Natural killer cell treated with Interleukin-12 subunit alpha and Interleukin-12 subunit beta and Interleukin-15 and Interleukin-18, amount 100 ng/mL, for 72 hours (primary cell): ENCODE results near the gene CDH16. TPM values are rescaled to one million over a fixed set of nuclear protein-coding genes. Genes with fewer than 3 reads are reported as not detected.
"Not testable (repeated sequence)": the region's sequence is repeated elsewhere in the genome, so short reads cannot be mapped to it uniquely, and the experiment has no call there.

ENCODE experiments used
- ATAC-seq, 2 donors: fragments of 150-1000 bp; cut with Tn5 transposase in 1 of 2; sonication (Bioruptor Pico), chemical (Tn5 transposase) in 1 of 2; 2 replicates each; pipeline ENCODE4 v1.10.0; 2021
- DNase-seq: peaks from one replicate; pipeline ENCODE4 v3.0.0; 2022; ENCODE audit warnings: low spot score
- H3K27ac Mint-ChIP-seq, 2 donors: 1 replicate in 1 of 2; 2 replicates in 1 of 2; pipeline ENCODE4 v1.8.0; 2022; ENCODE audit warnings: mixed read lengths in 2 of 2, mild to moderate bottlenecking in 1 of 2, moderate library complexity in 1 of 2
- H3K27me3 Mint-ChIP-seq, 2 donors: 1 replicate in 1 of 2; 2 replicates in 1 of 2; pipeline ENCODE4 v1.8.0; 2022; ENCODE audit warnings: mixed read lengths in 2 of 2
- H3K36me3 Mint-ChIP-seq: one replicate; pipeline ENCODE4 v1.8.0; 2022; ENCODE audit warnings: mixed read lengths
- H3K4me1 Mint-ChIP-seq, 2 donors: 1 replicate in 1 of 2; 2 replicates in 1 of 2; pipeline ENCODE4 v1.8.0; 2022; ENCODE audit warnings: low read depth in 2 of 2, mixed read lengths in 2 of 2, mild to moderate bottlenecking in 1 of 2
- H3K4me3 Mint-ChIP-seq: one replicate; pipeline ENCODE4 v1.8.0; 2022; ENCODE audit warnings: mixed read lengths
- H3K9me3 Mint-ChIP-seq: 2 replicates; pipeline ENCODE4 v1.8.0; 2022; ENCODE audit warnings: mixed read lengths
- total RNA-seq, 2 donors: library from RNA; stranded (reverse); gene quantifications; one replicate each; pipeline ENCODE4 v1.2.3, GENCODE V29; 2022

CDH16 gene
- total RNA-seq: not detected

- no peak within 1 kb of the TSS for H3K27ac Mint-ChIP-seq
- no peak for DNase-seq
- ATAC-seq: no peak
- no peak within 1 kb of the TSS for H3K4me3 Mint-ChIP-seq
- H3K9me3 Mint-ChIP-seq: no peaks in the 10 kb centered on the region
- H3K36me3 Mint-ChIP-seq: no peaks in the 10 kb centered on the region
- H3K27me3 Mint-ChIP-seq: peaks cover 8 to 12% of the 10 kb centered on the region in 2 donors
- H3K4me1 Mint-ChIP-seq: peaks cover 0 to 8% of the 10 kb centered on the region in 2 donors
Observed at GRCh38 chr16:66918803-66919568, at the start of gene CDH16. Gene CDH16, minus strand, starts transcription at chr16:66918885. Its CDS starts 820 bp downstream, at chr16:66918065.

- Mint-ChIP-seq H3K4me3 (no peak overlapping the region), H3K27ac (no peak overlapping the region), H3K27me3 (peaks cover 6 to 9% of the 10 kb centered on the region in 2 donors), H3K36me3 (no peaks in the 10 kb centered on the region), H3K9me3 (no peaks in the 10 kb centered on the region), H3K4me1 (peaks cover 8 to 13% of the 10 kb centered on the region in 2 donors)
- no peak for DNase-seq
- no peak for ATAC-seq
Observed at GRCh38 chr16:66964049-66964448, 45.4 kb upstream of the CDH16 start.

GRCh38 chr16:66961914-66962313 is 43.2 kb upstream of the CDH16 start:
- H3K27me3 Mint-ChIP-seq: peaks cover 15 to 17% of the 10 kb centered on the region in 2 donors
- DNase-seq (no peak), ATAC-seq (no peak)
- no peaks in the 10 kb centered on the region for H3K9me3 Mint-ChIP-seq
- no peaks in the 10 kb centered on the region for H3K36me3 Mint-ChIP-seq
- H3K4me1 Mint-ChIP-seq: peaks cover 8 to 17% of the 10 kb centered on the region in 2 donors
- H3K27ac Mint-ChIP-seq: peak overlapping the region in 1 of 2 donors; percentile 34
- H3K4me3 Mint-ChIP-seq: no peak overlapping the region

GRCh38 chr16:66961065-66961744 is 42.5 kb upstream of the CDH16 start, which contains the start of gene CES3:
Gene CES3, plus strand, starts transcription at chr16:66961266. Its CDS starts 42 bp downstream, at chr16:66961308.
- Mint-ChIP-seq H3K27ac (peak within 1 kb of the TSS in 1 of 2 donors; percentile 34), H3K4me3 (no peak within 1 kb of the TSS), H3K4me1 (peaks cover 8 to 17% of the 10 kb centered on the region in 2 donors), H3K9me3 (no peaks in the 10 kb centered on the region), H3K36me3 (no peaks in the 10 kb centered on the region), H3K27me3 (peaks cover 16 to 17% of the 10 kb centered on the region in 2 donors)
- DNase-seq: no peak
- ATAC-seq: peak; percentile 69 to 82

- Mint-ChIP-seq H3K27ac (no peak overlapping the region), H3K27me3 (peaks cover 17 to 18% of the 10 kb centered on the region in 2 donors), H3K4me3 (no peak overlapping the region), H3K4me1 (peaks cover 8 to 17% of the 10 kb centered on the region in 2 donors), H3K9me3 (no peaks in the 10 kb centered on the region), H3K36me3 (no peaks in the 10 kb centered on the region)
- DNase-seq (no peak), ATAC-seq (no peak)
Observed at GRCh38 chr16:66960270-66960669, 41.6 kb upstream of the CDH16 start.

GRCh38 chr16:66959704-66960161 is 41.0 kb upstream of the CDH16 start:
- Mint-ChIP-seq H3K36me3 (no peaks in the 10 kb centered on the region), H3K27ac (peak overlapping the region in 1 of 2 donors; percentile 74), H3K4me1 (peaks cover 8 to 17% of the 10 kb centered on the region in 2 donors), H3K27me3 (peaks cover 16 to 17% of the 10 kb centered on the region in 2 donors), H3K9me3 (no peaks in the 10 kb centered on the region), H3K4me3 (no peak overlapping the region)
- ATAC-seq (no peak), DNase-seq (no peak)

- H3K27me3 Mint-ChIP-seq: peaks cover 16 to 19% of the 10 kb centered on the region in 2 donors
- peaks cover 8 to 19% of the 10 kb centered on the region in 2 donors for H3K4me1 Mint-ChIP-seq
- no peaks in the 10 kb centered on the region for H3K9me3 Mint-ChIP-seq
- no peak for DNase-seq
- H3K36me3 Mint-ChIP-seq: peaks cover under 1% of the 10 kb centered on the region
- no peak overlapping the region for H3K4me3 Mint-ChIP-seq
- peak overlapping the region in 1 of 2 donors; percentile 74 for H3K27ac Mint-ChIP-seq
- peak in 1 of 2 donors; percentile 46 for ATAC-seq
Observed at GRCh38 chr16:66958857-66959703, 40.4 kb upstream of the CDH16 start.

- H3K36me3 Mint-ChIP-seq: peaks cover 10% of the 10 kb centered on the region
- not testable (repeated sequence) for H3K4me3 Mint-ChIP-seq, ATAC-seq, H3K9me3 Mint-ChIP-seq, H3K27ac Mint-ChIP-seq, DNase-seq
- H3K27me3 Mint-ChIP-seq: peaks cover 30 to 33% of the 10 kb centered on the region in 2 donors
- H3K4me1 Mint-ChIP-seq: peaks cover 7 to 16% of the 10 kb centered on the region in 2 donors
Observed at GRCh38 chr16:66956154-66956457, 37.4 kb upstream of the CDH16 start.

- H3K9me3 Mint-ChIP-seq, H3K4me3 Mint-ChIP-seq, ATAC-seq, H3K27ac Mint-ChIP-seq, DNase-seq: not testable (repeated sequence)
- H3K4me1 Mint-ChIP-seq: peaks cover 3 to 13% of the 10 kb centered on the region in 2 donors
- H3K27me3 Mint-ChIP-seq: peaks cover 31 to 34% of the 10 kb centered on the region in 2 donors
- peaks cover 10% of the 10 kb centered on the region for H3K36me3 Mint-ChIP-seq
Observed at GRCh38 chr16:66955363-66956153, 36.9 kb upstream of the CDH16 start.

GRCh38 chr16:66954097-66954659 is 35.5 kb upstream of the CDH16 start:
- no peaks in the 10 kb centered on the region for H3K9me3 Mint-ChIP-seq
- ATAC-seq: peak; percentile 53 to 78
- peaks cover 3 to 15% of the 10 kb centered on the region in 2 donors for H3K4me1 Mint-ChIP-seq
- DNase-seq: peak; percentile 75
- H3K27ac Mint-ChIP-seq: peak overlapping the region in 1 of 2 donors; percentile 26
- peaks cover 10% of the 10 kb centered on the region for H3K36me3 Mint-ChIP-seq
- H3K4me3 Mint-ChIP-seq: no peak overlapping the region
- H3K27me3 Mint-ChIP-seq: peaks cover 33 to 35% of the 10 kb centered on the region in 2 donors

- peaks cover 5 to 9% of the 10 kb centered on the region in 2 donors for H3K4me1 Mint-ChIP-seq
- peaks cover 10% of the 10 kb centered on the region for H3K36me3 Mint-ChIP-seq
- DNase-seq (no peak), ATAC-seq (no peak)
- peaks cover 34 to 37% of the 10 kb centered on the region in 2 donors for H3K27me3 Mint-ChIP-seq
- H3K27ac Mint-ChIP-seq: peak overlapping the region in 1 of 2 donors; percentile 26
- no peak overlapping the region for H3K4me3 Mint-ChIP-seq
- no peaks in the 10 kb centered on the region for H3K9me3 Mint-ChIP-seq
Observed at GRCh38 chr16:66953462-66954096, 34.9 kb upstream of the CDH16 start.

GRCh38 chr16:66952430-66953110 is 33.9 kb upstream of the CDH16 start:
- Mint-ChIP-seq H3K27ac (no peak overlapping the region), H3K4me1 (peaks cover 11 to 13% of the 10 kb centered on the region in 2 donors), H3K36me3 (peaks cover 10% of the 10 kb centered on the region), H3K27me3 (peaks cover 24 to 35% of the 10 kb centered on the region in 2 donors), H3K4me3 (no peak overlapping the region), H3K9me3 (no peaks in the 10 kb centered on the region)
- ATAC-seq (no peak), DNase-seq (no peak)
